Raji (cell line): ENCODE measurements around the gene JRKL.

ENCODE experiments used
- POLR2A ChIP-seq: IDR thresholded peaks from 2 replicates; pipeline ENCODE4 v1.6.1; 2011; ENCODE audit warnings: low read depth, low read length, control low read depth; ENCODE audit not compliant: insufficient read depth

JRKL gene

GRCh38 chr11:96389720-96390487 lies at the start of gene JRKL, which contains the start of gene CCDC82:
Gene JRKL, plus strand, starts transcription at chr11:96390013. Its CDS starts 637 bp downstream, at chr11:96390650.
Gene CCDC82, minus strand, starts transcription at chr11:96389912. Its CDS starts 5,165 bp downstream, at chr11:96384747.
- TF ChIP-seq POLR2A = peak; percentile 77

GRCh38 chr11:96340555-96340885 lies 49.3 kb upstream of the JRKL start:
- no peak for TF ChIP-seq POLR2A

- 0 out of 2 replicates have a peak, but pooled peaks have one; percentile 27 for TF ChIP-seq POLR2A
These were observed 48.4 kb upstream of the JRKL start for GRCh38 chr11:96341211-96342013.

- no peak for TF ChIP-seq POLR2A
These were observed 47.5 kb upstream of the JRKL start for GRCh38 chr11:96342014-96342960.

- 0 out of 2 replicates have a peak, but pooled peaks have one; percentile 23 for TF ChIP-seq POLR2A
These were observed 46.7 kb upstream of the JRKL start, which contains the start of gene MAML2 for GRCh38 chr11:96342961-96343711. Gene MAML2, minus strand, starts transcription at chr11:96343195. Its CDS starts 1,300 bp downstream, at chr11:96341895.

- no peak for TF ChIP-seq POLR2A
These were observed 33.0 kb upstream of the JRKL start for GRCh38 chr11:96356848-96357247.

- no peak for TF ChIP-seq POLR2A
These were observed 32.0 kb upstream of the JRKL start for GRCh38 chr11:96357794-96358193.

GRCh38 chr11:96358321-96358720 lies 31.5 kb upstream of the JRKL start:
- TF ChIP-seq POLR2A = no peak

- no peak for TF ChIP-seq POLR2A
These were observed 28.0 kb upstream of the JRKL start for GRCh38 chr11:96361778-96362177.

- TF ChIP-seq POLR2A = no peak
These were observed 24.3 kb upstream of the JRKL start for GRCh38 chr11:96365493-96365892.

GRCh38 chr11:96366024-96366423 lies 23.8 kb upstream of the JRKL start:
- no peak for TF ChIP-seq POLR2A

GRCh38 chr11:96367342-96367741 lies 22.5 kb upstream of the JRKL start:
- no peak for TF ChIP-seq POLR2A

- no peak for TF ChIP-seq POLR2A
These were observed 16.0 kb upstream of the JRKL start for GRCh38 chr11:96373826-96374225.

- no peak for TF ChIP-seq POLR2A
These were observed 13.0 kb upstream of the JRKL start for GRCh38 chr11:96376796-96377195.
